ENCODE data around the gene NUP188.

DNA sequence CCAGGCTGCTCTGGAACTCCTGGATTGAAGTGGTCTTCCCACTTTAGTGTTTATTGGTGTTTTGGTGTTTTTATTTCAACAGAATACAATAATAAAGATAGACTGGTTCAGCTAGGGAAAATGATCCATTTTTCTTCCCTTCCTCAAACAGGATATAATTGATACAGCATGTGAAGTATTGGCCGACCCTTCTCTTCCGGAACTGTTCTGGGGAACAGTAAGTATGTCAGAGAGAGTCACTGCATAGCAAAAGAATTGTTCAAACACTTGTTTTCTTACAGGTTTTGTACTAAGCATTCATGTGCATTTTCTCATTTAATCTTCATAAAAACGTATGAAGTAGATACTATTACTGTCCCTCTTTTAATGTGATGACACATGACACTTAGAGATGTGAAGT is 31.6 kb downstream of the NUP188 start:
- no peak for TF ChIP-seq KLF1 (tag by site-specific recombination; IDR thresholded peaks at IDR 0.05)
- no peak for TF ChIP-seq ZBTB17 (tag by site-specific recombination; IDR thresholded peaks at IDR 0.05)
- no peak for TF ChIP-seq ZNF155 (tag by site-specific recombination; IDR thresholded peaks at IDR 0.05)
- TF ChIP-seq, protein P1, sequence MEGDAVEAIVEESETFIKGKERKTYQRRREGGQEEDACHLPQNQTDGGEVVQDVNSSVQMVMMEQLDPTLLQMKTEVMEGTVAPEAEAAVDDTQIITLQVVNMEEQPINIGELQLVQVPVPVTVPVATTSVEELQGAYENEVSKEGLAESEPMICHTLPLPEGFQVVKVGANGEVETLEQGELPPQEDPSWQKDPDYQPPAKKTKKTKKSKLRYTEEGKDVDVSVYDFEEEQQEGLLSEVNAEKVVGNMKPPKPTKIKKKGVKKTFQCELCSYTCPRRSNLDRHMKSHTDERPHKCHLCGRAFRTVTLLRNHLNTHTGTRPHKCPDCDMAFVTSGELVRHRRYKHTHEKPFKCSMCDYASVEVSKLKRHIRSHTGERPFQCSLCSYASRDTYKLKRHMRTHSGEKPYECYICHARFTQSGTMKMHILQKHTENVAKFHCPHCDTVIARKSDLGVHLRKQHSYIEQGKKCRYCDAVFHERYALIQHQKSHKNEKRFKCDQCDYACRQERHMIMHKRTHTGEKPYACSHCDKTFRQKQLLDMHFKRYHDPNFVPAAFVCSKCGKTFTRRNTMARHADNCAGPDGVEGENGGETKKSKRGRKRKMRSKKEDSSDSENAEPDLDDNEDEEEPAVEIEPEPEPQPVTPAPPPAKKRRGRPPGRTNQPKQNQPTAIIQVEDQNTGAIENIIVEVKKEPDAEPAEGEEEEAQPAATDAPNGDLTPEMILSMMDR (tag by site-specific recombination; IDR thresholded peaks at IDR 0.05) = no peak

Data from HEK293 (cell line).